Transverse colon (tissue), 3 donors: ENCODE measurements around the gene RAI2.
"Not testable (repeated sequence)": the region's sequence is repeated elsewhere in the genome, so short reads cannot be mapped to it uniquely, and the experiment has no call there.

Source experiments
- CTCF ChIP-seq, 5 experiments: fragments of 200-600 bp in 3 of 5; fragments of 450-650 bp in 2 of 5; sonication (generic) in 3 of 5; IDR thresholded peaks; 1 replicate in 2 of 5; 2 replicates in 3 of 5; pipeline ENCODE4 v1.5.1; 2016 to 2017; ENCODE audit warnings: antibody characterized with exemption in 5 of 5, inconsistent platforms in 3 of 5, mild to moderate bottlenecking in 2 of 5, moderate library complexity in 1 of 5
- EP300 ChIP-seq: sonication (generic); formaldehyde crosslinking; IDR thresholded peaks from one replicate; pipeline ENCODE4 v1.6.1; 2017; ENCODE audit warnings: antibody characterized with exemption, low read depth

- TF ChIP-seq EP300; CTCF (IDR thresholded peaks at IDR 0.05): not testable (repeated sequence)
Observed at GRCh38 chrX:17786554-17787347, 74.3 kb downstream of the RAI2 start.
